PC-3 (cell line): ENCODE data around the gene EPN2.

Source experiments
- EZH2phosphoT487 ChIP-seq: fragments of 300-600 bp; sonication (generic); IDR thresholded peaks from 2 replicates; pipeline ENCODE4 v1.6.1; 2018; ENCODE audit warnings: mild to moderate bottlenecking, antibody characterized with exemption, low read length, borderline replicate concordance
- TF ChIP-seq, protein P1 (sequence below): fragments of 300-600 bp; sonication (generic); conservative IDR thresholded peaks from 2 replicates; pipeline ENCODE4 v1.5.1; 2017; ENCODE audit warnings: antibody characterized with exemption, low read depth, mild to moderate bottlenecking, low read length

DNA sequence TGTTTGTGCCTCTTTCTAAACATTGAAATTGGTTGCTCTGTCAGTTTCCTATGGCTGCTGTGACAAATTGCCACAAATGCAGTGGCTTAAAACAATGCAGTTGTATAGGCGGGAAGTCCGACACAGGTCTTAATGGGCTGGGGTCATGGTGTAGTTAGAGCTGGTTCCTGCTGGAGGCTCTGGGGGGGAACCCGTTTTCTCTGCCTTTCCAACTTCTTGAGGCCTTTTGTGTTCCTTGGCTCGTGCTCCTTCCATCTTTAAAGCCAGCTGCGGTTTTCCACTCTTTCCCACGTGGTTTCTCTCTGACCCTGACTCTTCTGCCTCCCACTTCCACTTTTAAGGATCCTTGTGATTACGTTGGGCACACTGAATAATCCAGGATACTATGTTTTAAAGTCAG lies 12.5 kb downstream of the EPN2 start:
- TF ChIP-seq, protein P1, sequence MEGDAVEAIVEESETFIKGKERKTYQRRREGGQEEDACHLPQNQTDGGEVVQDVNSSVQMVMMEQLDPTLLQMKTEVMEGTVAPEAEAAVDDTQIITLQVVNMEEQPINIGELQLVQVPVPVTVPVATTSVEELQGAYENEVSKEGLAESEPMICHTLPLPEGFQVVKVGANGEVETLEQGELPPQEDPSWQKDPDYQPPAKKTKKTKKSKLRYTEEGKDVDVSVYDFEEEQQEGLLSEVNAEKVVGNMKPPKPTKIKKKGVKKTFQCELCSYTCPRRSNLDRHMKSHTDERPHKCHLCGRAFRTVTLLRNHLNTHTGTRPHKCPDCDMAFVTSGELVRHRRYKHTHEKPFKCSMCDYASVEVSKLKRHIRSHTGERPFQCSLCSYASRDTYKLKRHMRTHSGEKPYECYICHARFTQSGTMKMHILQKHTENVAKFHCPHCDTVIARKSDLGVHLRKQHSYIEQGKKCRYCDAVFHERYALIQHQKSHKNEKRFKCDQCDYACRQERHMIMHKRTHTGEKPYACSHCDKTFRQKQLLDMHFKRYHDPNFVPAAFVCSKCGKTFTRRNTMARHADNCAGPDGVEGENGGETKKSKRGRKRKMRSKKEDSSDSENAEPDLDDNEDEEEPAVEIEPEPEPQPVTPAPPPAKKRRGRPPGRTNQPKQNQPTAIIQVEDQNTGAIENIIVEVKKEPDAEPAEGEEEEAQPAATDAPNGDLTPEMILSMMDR = no peak
- no peak for TF ChIP-seq EZH2phosphoT487
